GM23338 (cell line): Measurements from ENCODE around the gene PELI1. TPM values are rescaled to one million over a fixed set of nuclear protein-coding genes. Genes with fewer than 3 reads are reported as not detected.

Experiments used
- ATAC-seq: fragments of 200-7000 bp; cut with Tn5 transposase; 3 replicates; pipeline ENCODE4 v1.9.1; 2020
- DNase-seq: peaks from one replicate; pipeline ENCODE4 v3.0.0-alpha.2; 2015; ENCODE audit warnings: low spot score
- H2AFZ ChIP-seq: fragments of 200-600 bp; sonication (generic); 2 replicates; pipeline ENCODE4 v1.8.0; 2016; ENCODE audit warnings: antibody characterized with exemption, mild to moderate bottlenecking, moderate library complexity
- H3F3A ChIP-seq: fragments of 200-600 bp; sonication (generic); replicated peaks from 2 replicates; pipeline ENCODE4 v1.8.0; 2017; ENCODE audit warnings: antibody characterized with exemption, mixed run types, low read depth
- H3K27ac ChIP-seq: fragments of 200-600 bp; sonication (generic); 2 replicates; pipeline ENCODE4 v1.6.1; 2016; ENCODE audit warnings: low read depth
- H3K27me3 ChIP-seq: fragments of 200-600 bp; sonication (generic); 2 replicates; pipeline ENCODE4 v1.8.0; 2016; ENCODE audit warnings: mild to moderate bottlenecking, mixed run types, moderate library complexity; ENCODE audit not compliant: insufficient read depth
- H3K36me3 ChIP-seq: fragments of 200-600 bp; sonication (generic); 2 replicates; pipeline ENCODE4 v1.8.0; 2016; ENCODE audit warnings: mild to moderate bottlenecking; ENCODE audit not compliant: insufficient read depth
- H3K4me1 ChIP-seq: fragments of 200-600 bp; sonication (generic); 2 replicates; pipeline ENCODE4 v1.8.0; 2016; ENCODE audit warnings: mild to moderate bottlenecking, moderate library complexity; ENCODE audit not compliant: insufficient read depth
- H3K4me2 ChIP-seq: fragments of 200-600 bp; sonication (generic); 2 replicates; pipeline ENCODE4 v1.7.1; 2017; ENCODE audit warnings: mixed run types
- H3K4me3 ChIP-seq: fragments of 200-600 bp; sonication (generic); 2 replicates; pipeline ENCODE4 v1.6.1; 2016; ENCODE audit warnings: mixed run types
- H3K79me2 ChIP-seq: fragments of 200-600 bp; sonication (generic); replicated peaks from 2 replicates; pipeline ENCODE4 v1.8.0; 2017; ENCODE audit warnings: mild to moderate bottlenecking; ENCODE audit not compliant: insufficient read depth
- H3K9me2 ChIP-seq: fragments of 200-600 bp; sonication (generic); 2 replicates; pipeline ENCODE4 v1.8.0; 2017; ENCODE audit not compliant: insufficient read depth
- H4K20me1 ChIP-seq: fragments of 200-600 bp; sonication (generic); replicated peaks from 2 replicates; pipeline ENCODE4 v1.8.0; 2017; ENCODE audit warnings: mild to moderate bottlenecking; ENCODE audit not compliant: insufficient read depth
- H3K27ac Mint-ChIP-seq: 2 replicates; pipeline ENCODE4 v1.8.0; 2020; ENCODE audit warnings: inconsistent platforms, mild to moderate bottlenecking, moderate library complexity, mixed read lengths
- H3K27me3 Mint-ChIP-seq: 3 replicates; pipeline ENCODE4 v1.8.0; 2022; ENCODE audit warnings: low read depth, mild to moderate bottlenecking, moderate library complexity, mixed read lengths, inconsistent platforms; ENCODE audit not compliant: insufficient read depth, poor library complexity
- H3K36me3 Mint-ChIP-seq: 3 replicates; pipeline ENCODE4 v1.8.0; 2021; ENCODE audit warnings: low read depth, mild to moderate bottlenecking, inconsistent platforms, moderate library complexity, mixed read lengths
- H3K4me1 Mint-ChIP-seq: 3 replicates; pipeline ENCODE4 v1.8.0; 2020; ENCODE audit warnings: mild to moderate bottlenecking, inconsistent platforms, mixed read lengths
- H3K4me3 Mint-ChIP-seq: 3 replicates; pipeline ENCODE4 v1.8.0; 2021; ENCODE audit warnings: moderate library complexity, mild to moderate bottlenecking, inconsistent platforms, mixed read lengths
- H3K9me3 Mint-ChIP-seq: 3 replicates; pipeline ENCODE4 v1.8.0; 2020; ENCODE audit warnings: moderate library complexity, mild to moderate bottlenecking, inconsistent platforms, mixed read lengths
- CREB1 ChIP-seq: fragments of 250-450 bp; sonication (Bioruptor Pico); IDR thresholded peaks from 2 replicates; pipeline ENCODE4 v1.5.0; 2020; ENCODE audit warnings: low read depth, mild to moderate bottlenecking, moderate library complexity
- EZH2 ChIP-seq: fragments of 200-600 bp; sonication (generic); IDR thresholded peaks from one replicate; pipeline ENCODE4 v1.8.0; 2017; ENCODE audit warnings: antibody characterized with exemption, mild to moderate bottlenecking, low read depth; ENCODE audit not compliant: unreplicated experiment
- EZH2phosphoT487 ChIP-seq: fragments of 200-600 bp; sonication (generic); IDR thresholded peaks from one replicate; pipeline ENCODE4 v1.8.1; 2018; ENCODE audit warnings: antibody characterized with exemption; ENCODE audit not compliant: unreplicated experiment
- NANOG ChIP-seq: IDR thresholded peaks from 2 replicates; pipeline ENCODE4 v1.6.1; 2016; ENCODE audit warnings: antibody characterized with exemption, borderline replicate concordance
- POLR2AphosphoS5 ChIP-seq: IDR thresholded peaks from 2 replicates; pipeline ENCODE4 v1.6.1; 2016; ENCODE audit warnings: antibody characterized with exemption, low read depth
- STAT1 ChIP-seq: IDR thresholded peaks from one replicate; pipeline ENCODE4 v1.6.1; 2016; ENCODE audit warnings: antibody characterized with exemption; ENCODE audit not compliant: unreplicated experiment
- ZNF114 ChIP-seq: fragments of 250-450 bp; sonication (Bioruptor Pico); IDR thresholded peaks from 2 replicates; pipeline ENCODE4 v1.5.0; 2020; ENCODE audit warnings: mild to moderate bottlenecking, moderate library complexity
- ZNF331 ChIP-seq: fragments of 250-450 bp; sonication (Bioruptor Pico); IDR thresholded peaks from 2 replicates; pipeline ENCODE4 v1.5.0; 2020; ENCODE audit warnings: low read depth, mild to moderate bottlenecking, moderate library complexity
- ZNF462 ChIP-seq: fragments of 250-450 bp; sonication (Bioruptor Pico); IDR thresholded peaks from 2 replicates; pipeline ENCODE4 v1.5.0; 2020; ENCODE audit warnings: mild to moderate bottlenecking, moderate library complexity
- polyA plus RNA-seq: library from polyadenylated mRNA; unstranded; fragments of >200 nt; fragmentation: Nextera tagmentation; extraction: Ambion mirVana; gene quantifications from 2 replicates; pipeline ENCODE4 v1.2.1, GENCODE V29; 2016
- total RNA-seq: library from RNA; depleted of rRNA; stranded (reverse); fragments of >200 nt; shearing (Covaris generic); gene quantifications from 2 replicates; pipeline ENCODE4 v1.2.3, GENCODE V29; 2014
- TF ChIP-seq, protein P1 (sequence below): IDR thresholded peaks from one replicate; pipeline ENCODE4 v1.6.1; 2018; ENCODE audit warnings: antibody characterized with exemption; ENCODE audit not compliant: unreplicated experiment
- TF ChIP-seq, protein P2 (sequence below), 2 experiments: fragments of 200-600 bp in 1 of 2; sonication (generic) in 1 of 2; conservative IDR thresholded peaks; 2 replicates each; pipeline versions ENCODE4 v1.5.1 to v1.6.1; 2016 to 2017; ENCODE audit warnings: antibody characterized with exemption in 2 of 2, low read depth in 2 of 2, mild to moderate bottlenecking in 2 of 2, moderate library complexity in 1 of 2

PELI1 gene
- total and polyA plus RNA-seq, 2 experiments from 2014 or later = 32.4 to 61.8 TPM

- TF ChIP-seq ZNF462 (CRISPR knock-in tag) (no peak), STAT1 (no peak), ZNF331 (CRISPR knock-in tag) (no peak), ZNF114 (CRISPR knock-in tag) (no peak)
Observed at GRCh38 chr2:64164629-64165028, 20.4 kb upstream of the PELI1 start (continued).

DNA sequence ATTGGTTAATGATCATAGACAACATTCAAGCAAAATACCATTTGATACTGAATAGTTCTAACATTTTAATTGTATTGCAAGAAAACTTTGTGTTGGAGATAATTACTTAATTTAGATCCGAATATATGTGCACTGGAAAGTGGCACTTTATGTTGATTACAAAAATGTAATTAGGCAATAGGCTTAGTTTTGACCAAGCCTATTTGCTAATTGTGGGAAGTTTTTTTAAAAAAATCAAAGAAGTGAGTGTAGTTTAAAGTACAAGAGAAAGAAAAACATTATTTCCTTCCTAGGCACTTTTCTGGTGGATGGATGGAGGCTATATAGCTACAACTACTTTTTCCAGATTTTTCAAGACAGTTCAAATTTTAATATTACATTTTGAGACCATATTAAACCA lies 18.3 kb upstream of the PELI1 start:
- no peaks in the 10 kb centered on the region for H3K27me3 Mint-ChIP-seq
- no peaks in the 10 kb centered on the region for H3K27me3 ChIP-seq
- H3K9me2 ChIP-seq = peaks cover 3% of the 10 kb centered on the region; the same call in 1 of the 2 replicates
- no peak for DNase-seq
- no peak overlapping the region for H3K27ac ChIP-seq
- no peaks in the 10 kb centered on the region for H3F3A ChIP-seq
- H3K36me3 ChIP-seq = no peaks in the 10 kb centered on the region
- no peaks in the 10 kb centered on the region for H3K4me1 ChIP-seq
- H3K27ac Mint-ChIP-seq = no peak overlapping the region
- no peak overlapping the region for H3K4me2 ChIP-seq
- H3K36me3 Mint-ChIP-seq = no peaks in the 10 kb centered on the region
- ATAC-seq = no peak
- no peak overlapping the region for H3K4me3 ChIP-seq
- H3K9me3 Mint-ChIP-seq = no peaks in the 10 kb centered on the region
- no peaks in the 10 kb centered on the region for H3K79me2 ChIP-seq
- H3K4me3 Mint-ChIP-seq = no peak overlapping the region
- no peaks in the 10 kb centered on the region for H3K4me1 Mint-ChIP-seq
- no peaks in the 10 kb centered on the region for H4K20me1 ChIP-seq
- H2AFZ ChIP-seq = no peak overlapping the region
- TF ChIP-seq EZH2phosphoT487 = no peak
- no peak for TF ChIP-seq NANOG
- no peak for TF ChIP-seq ZNF114 (CRISPR knock-in tag)
- TF ChIP-seq STAT1 = no peak
- TF ChIP-seq, protein P1, sequence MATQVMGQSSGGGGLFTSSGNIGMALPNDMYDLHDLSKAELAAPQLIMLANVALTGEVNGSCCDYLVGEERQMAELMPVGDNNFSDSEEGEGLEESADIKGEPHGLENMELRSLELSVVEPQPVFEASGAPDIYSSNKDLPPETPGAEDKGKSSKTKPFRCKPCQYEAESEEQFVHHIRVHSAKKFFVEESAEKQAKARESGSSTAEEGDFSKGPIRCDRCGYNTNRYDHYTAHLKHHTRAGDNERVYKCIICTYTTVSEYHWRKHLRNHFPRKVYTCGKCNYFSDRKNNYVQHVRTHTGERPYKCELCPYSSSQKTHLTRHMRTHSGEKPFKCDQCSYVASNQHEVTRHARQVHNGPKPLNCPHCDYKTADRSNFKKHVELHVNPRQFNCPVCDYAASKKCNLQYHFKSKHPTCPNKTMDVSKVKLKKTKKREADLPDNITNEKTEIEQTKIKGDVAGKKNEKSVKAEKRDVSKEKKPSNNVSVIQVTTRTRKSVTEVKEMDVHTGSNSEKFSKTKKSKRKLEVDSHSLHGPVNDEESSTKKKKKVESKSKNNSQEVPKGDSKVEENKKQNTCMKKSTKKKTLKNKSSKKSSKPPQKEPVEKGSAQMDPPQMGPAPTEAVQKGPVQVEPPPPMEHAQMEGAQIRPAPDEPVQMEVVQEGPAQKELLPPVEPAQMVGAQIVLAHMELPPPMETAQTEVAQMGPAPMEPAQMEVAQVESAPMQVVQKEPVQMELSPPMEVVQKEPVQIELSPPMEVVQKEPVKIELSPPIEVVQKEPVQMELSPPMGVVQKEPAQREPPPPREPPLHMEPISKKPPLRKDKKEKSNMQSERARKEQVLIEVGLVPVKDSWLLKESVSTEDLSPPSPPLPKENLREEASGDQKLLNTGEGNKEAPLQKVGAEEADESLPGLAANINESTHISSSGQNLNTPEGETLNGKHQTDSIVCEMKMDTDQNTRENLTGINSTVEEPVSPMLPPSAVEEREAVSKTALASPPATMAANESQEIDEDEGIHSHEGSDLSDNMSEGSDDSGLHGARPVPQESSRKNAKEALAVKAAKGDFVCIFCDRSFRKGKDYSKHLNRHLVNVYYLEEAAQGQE = no peak
- no peak for TF ChIP-seq CREB1 (CRISPR knock-in tag)
- no peak for TF ChIP-seq EZH2
- no peak for TF ChIP-seq ZNF331 (CRISPR knock-in tag)
- TF ChIP-seq, protein P2, sequence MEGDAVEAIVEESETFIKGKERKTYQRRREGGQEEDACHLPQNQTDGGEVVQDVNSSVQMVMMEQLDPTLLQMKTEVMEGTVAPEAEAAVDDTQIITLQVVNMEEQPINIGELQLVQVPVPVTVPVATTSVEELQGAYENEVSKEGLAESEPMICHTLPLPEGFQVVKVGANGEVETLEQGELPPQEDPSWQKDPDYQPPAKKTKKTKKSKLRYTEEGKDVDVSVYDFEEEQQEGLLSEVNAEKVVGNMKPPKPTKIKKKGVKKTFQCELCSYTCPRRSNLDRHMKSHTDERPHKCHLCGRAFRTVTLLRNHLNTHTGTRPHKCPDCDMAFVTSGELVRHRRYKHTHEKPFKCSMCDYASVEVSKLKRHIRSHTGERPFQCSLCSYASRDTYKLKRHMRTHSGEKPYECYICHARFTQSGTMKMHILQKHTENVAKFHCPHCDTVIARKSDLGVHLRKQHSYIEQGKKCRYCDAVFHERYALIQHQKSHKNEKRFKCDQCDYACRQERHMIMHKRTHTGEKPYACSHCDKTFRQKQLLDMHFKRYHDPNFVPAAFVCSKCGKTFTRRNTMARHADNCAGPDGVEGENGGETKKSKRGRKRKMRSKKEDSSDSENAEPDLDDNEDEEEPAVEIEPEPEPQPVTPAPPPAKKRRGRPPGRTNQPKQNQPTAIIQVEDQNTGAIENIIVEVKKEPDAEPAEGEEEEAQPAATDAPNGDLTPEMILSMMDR (conservative IDR thresholded peaks at IDR 0.05; ENCODE audit: low read depth in 2 of 2) = no peak
- TF ChIP-seq POLR2AphosphoS5 = no peak
